Mesendoderm (in vitro differentiated cells): ENCODE data around the gene RPL9.
"Not testable (repeated sequence)": the region's sequence is repeated elsewhere in the genome, so short reads cannot be mapped to it uniquely, and the experiment has no call there.

Experiments
- DNase-seq: peaks from one replicate; pipeline ENCODE4 v3.0.0; 2013
- H2AK5ac ChIP-seq: 2 replicates; pipeline ENCODE4 v1.6.1; 2013; ENCODE audit warnings: low read length, inconsistent platforms
- H2BK120ac ChIP-seq: 2 replicates; pipeline ENCODE4 v1.6.1; 2013; ENCODE audit warnings: low read depth, mild to moderate bottlenecking, low read length, moderate library complexity, mixed read lengths
- H2BK15ac ChIP-seq: replicated peaks from 2 replicates; pipeline ENCODE4 v1.6.1; 2013; ENCODE audit warnings: low read depth, mild to moderate bottlenecking, moderate library complexity
- H2BK5ac ChIP-seq: 2 replicates; pipeline ENCODE4 v1.6.1; 2013; ENCODE audit warnings: low read length, inconsistent platforms
- H3K18ac ChIP-seq: 2 replicates; pipeline ENCODE4 v1.6.1; 2013; ENCODE audit warnings: mild to moderate bottlenecking, low read length, mixed read lengths
- H3K23ac ChIP-seq: one replicate; pipeline ENCODE4 v1.6.1; 2013; ENCODE audit warnings: low read length
- H3K27ac ChIP-seq: 2 replicates; pipeline ENCODE4 v1.5.1; 2013; ENCODE audit warnings: low read depth, mild to moderate bottlenecking, inconsistent platforms, low read length, moderate library complexity
- H3K27me3 ChIP-seq: 2 replicates; pipeline ENCODE4 v1.6.1; 2013; ENCODE audit warnings: low read length, control low read depth, mild to moderate bottlenecking, inconsistent platforms; ENCODE audit not compliant: insufficient read depth, poor library complexity
- H3K36me3 ChIP-seq: 2 replicates; pipeline ENCODE4 v1.6.1; 2013; ENCODE audit warnings: low read length, inconsistent platforms; ENCODE audit not compliant: control insufficient read depth, insufficient read depth
- H3K4ac ChIP-seq: one replicate; pipeline ENCODE4 v1.6.1; 2013; ENCODE audit warnings: low read depth, mild to moderate bottlenecking, low read length, moderate library complexity
- H3K4me1 ChIP-seq: 2 replicates; pipeline ENCODE4 v1.6.1; 2013; ENCODE audit warnings: low read depth, low read length, inconsistent platforms; ENCODE audit not compliant: control insufficient read depth
- H3K4me2 ChIP-seq: 2 replicates; pipeline ENCODE4 v1.6.1; 2013; ENCODE audit warnings: low read length
- H3K4me3 ChIP-seq: 2 replicates; pipeline ENCODE4 v1.5.1; 2013; ENCODE audit warnings: mild to moderate bottlenecking, low read length
- H3K56ac ChIP-seq: one replicate; pipeline ENCODE4 v1.6.1; 2013; ENCODE audit warnings: low read length
- H3K79me1 ChIP-seq: 2 replicates; pipeline ENCODE4 v1.6.1; 2013; ENCODE audit warnings: low read length, inconsistent platforms
- H3K79me2 ChIP-seq: 2 replicates; pipeline ENCODE4 v1.6.1; 2013; ENCODE audit warnings: mild to moderate bottlenecking, low read length; ENCODE audit not compliant: control insufficient read depth, insufficient read depth
- H3K9ac ChIP-seq: 2 replicates; pipeline ENCODE4 v1.6.1; 2013; ENCODE audit warnings: low read length, inconsistent platforms
- H4K5ac ChIP-seq: one replicate; pipeline ENCODE4 v1.6.1; 2013; ENCODE audit warnings: low read length
- H4K8ac ChIP-seq: one replicate; pipeline ENCODE4 v1.6.1; 2013; ENCODE audit warnings: low read depth, mild to moderate bottlenecking, control low read depth, low read length, moderate library complexity
- WGBS: extraction: QIAGEN DNeasy Blood & Tissue Kit; methylation state at CpG from one replicate; pipeline ENCODE4 v1.1.7; 2013; ENCODE audit warnings: low lambda C conversion rate, missing lambda C conversion rate; ENCODE audit not compliant: insufficient coverage; ENCODE audit errors: extremely low coverage; 5-methylcytosine and 5-hydroxymethylcytosine counted together

RPL9 gene

DNA sequence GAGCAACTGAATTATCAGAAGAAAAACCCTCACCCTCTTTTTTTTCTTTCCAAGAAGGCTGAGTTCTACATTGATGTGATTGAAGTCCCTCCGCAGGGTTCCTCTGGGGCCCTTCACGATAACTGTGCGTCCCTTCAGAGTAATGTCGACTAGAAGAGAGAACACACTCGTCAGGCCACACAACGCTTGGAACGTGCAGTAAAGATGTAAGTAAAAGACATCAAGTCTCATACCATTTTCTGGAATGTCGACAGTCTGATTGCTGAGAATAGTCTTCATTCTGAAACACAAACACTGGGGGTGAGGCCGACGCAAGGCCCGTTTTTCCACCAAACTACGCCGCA lies 589 bp downstream of the RPL9 start:
- Histone ChIP-seq H3K18ac (peak overlapping the region; percentile 81), H3K4me2 (peak overlapping the region; percentile 46), H3K36me3 (peaks cover 15% of the 10 kb centered on the region)

GRCh38 chr4:39456946-39457763 lies 1.6 kb downstream of the RPL9 start:
- no peak overlapping the region for H2BK5ac ChIP-seq
- peak overlapping the region; percentile 37 for H3K23ac ChIP-seq
- no peak overlapping the region for H2BK15ac ChIP-seq
- peaks cover 6% of the 10 kb centered on the region for H3K4me1 ChIP-seq
- peak overlapping the region; percentile 95 for H3K4me3 ChIP-seq
- no peak overlapping the region for H4K5ac ChIP-seq
- H3K27me3 ChIP-seq: no peaks in the 10 kb centered on the region
- peak overlapping the region; percentile 96 for H3K56ac ChIP-seq
- peaks cover 19% of the 10 kb centered on the region for H3K36me3 ChIP-seq
- H4K8ac ChIP-seq: no peak overlapping the region
- WGBS: no CpG with 5 or more reads among the region's 10 CpGs
- H3K18ac ChIP-seq: no peak overlapping the region
- no peak overlapping the region for H2BK120ac ChIP-seq
- H3K79me2 ChIP-seq: peaks cover 33% of the 10 kb centered on the region
- H3K4ac ChIP-seq: no peak overlapping the region
- H3K9ac ChIP-seq: peak overlapping the region; percentile 100
- no peak overlapping the region for H3K27ac ChIP-seq
- no peak overlapping the region for H2AK5ac ChIP-seq
- peaks cover 9% of the 10 kb centered on the region for H3K79me1 ChIP-seq
- H3K4me2 ChIP-seq: peak overlapping the region; percentile 90
- DNase-seq: no peak

More for the DNA sequence above, 589 bp downstream of the RPL9 start:
- peak overlapping the region; percentile 100 for H3K9ac ChIP-seq
- H4K8ac ChIP-seq: peak overlapping the region; percentile 30
- not testable (repeated sequence) for DNase-seq, H3K79me1 ChIP-seq, H2BK120ac ChIP-seq, H2BK15ac ChIP-seq, H3K27me3 ChIP-seq, H3K4me1 ChIP-seq
- peak overlapping the region; percentile 95 for H3K4me3 ChIP-seq
- peak overlapping the region; percentile 96 for H3K56ac ChIP-seq
- peak overlapping the region; percentile 74 for H3K4ac ChIP-seq
- peak overlapping the region; percentile 72 for H2BK5ac ChIP-seq
- H2AK5ac ChIP-seq: peak overlapping the region; percentile 85
- H3K79me2 ChIP-seq: peaks cover 33% of the 10 kb centered on the region
- peak overlapping the region; percentile 72 for H3K23ac ChIP-seq
- H4K5ac ChIP-seq: peak overlapping the region; percentile 21
- H3K27ac ChIP-seq: peak overlapping the region; percentile 91
- WGBS: no CpG with 5 or more reads among the region's 13 CpGs

- Histone ChIP-seq H3K9ac (no peak overlapping the region), H3K27ac (no peak overlapping the region), H3K4me2 (peak overlapping the region; percentile 10), H3K36me3 (peaks cover 22% of the 10 kb centered on the region), H3K4me3 (no peak overlapping the region), H3K79me1 (peaks cover 11% of the 10 kb centered on the region), H3K4ac (no peak overlapping the region), H3K56ac (no peak overlapping the region), H3K18ac (no peak overlapping the region), H3K27me3 (no peaks in the 10 kb centered on the region), H2AK5ac (no peak overlapping the region), H3K4me1 (peaks cover 6% of the 10 kb centered on the region), H4K5ac (no peak overlapping the region), H3K79me2 (peaks cover 33% of the 10 kb centered on the region), H2BK15ac (no peak overlapping the region), H4K8ac (no peak overlapping the region), H2BK120ac (no peak overlapping the region), H2BK5ac (no peak overlapping the region), H3K23ac (no peak overlapping the region)
- no peak for DNase-seq
- no CpG with 5 or more reads among the region's 6 CpGs for WGBS
Measured at GRCh38 chr4:39455486-39455885, 3.2 kb downstream of the RPL9 start.

- H3K56ac ChIP-seq: no peak overlapping the region
- no peak overlapping the region for H3K9ac ChIP-seq
- H3K4me3 ChIP-seq: no peak overlapping the region
- H2BK120ac ChIP-seq: no peak overlapping the region
- no peak overlapping the region for H4K5ac ChIP-seq
- H3K27ac ChIP-seq: no peak overlapping the region
- no peak overlapping the region for H3K4ac ChIP-seq
- no peak overlapping the region for H3K18ac ChIP-seq
- peaks cover 11% of the 10 kb centered on the region for H3K79me1 ChIP-seq
- no CpG with 5 or more reads among the region's 2 CpGs for WGBS
- H2BK5ac ChIP-seq: no peak overlapping the region
- no peak for DNase-seq
- no peak overlapping the region for H3K23ac ChIP-seq
- no peak overlapping the region for H3K4me2 ChIP-seq
- H2AK5ac ChIP-seq: no peak overlapping the region
- H2BK15ac ChIP-seq: no peak overlapping the region
- no peaks in the 10 kb centered on the region for H3K27me3 ChIP-seq
- H3K4me1 ChIP-seq: peaks cover 6% of the 10 kb centered on the region
- H3K79me2 ChIP-seq: peaks cover 32% of the 10 kb centered on the region
- no peak overlapping the region for H4K8ac ChIP-seq
- H3K36me3 ChIP-seq: peaks cover 22% of the 10 kb centered on the region
Measured at GRCh38 chr4:39453738-39454137, 5.0 kb downstream of the RPL9 start.

DNA sequence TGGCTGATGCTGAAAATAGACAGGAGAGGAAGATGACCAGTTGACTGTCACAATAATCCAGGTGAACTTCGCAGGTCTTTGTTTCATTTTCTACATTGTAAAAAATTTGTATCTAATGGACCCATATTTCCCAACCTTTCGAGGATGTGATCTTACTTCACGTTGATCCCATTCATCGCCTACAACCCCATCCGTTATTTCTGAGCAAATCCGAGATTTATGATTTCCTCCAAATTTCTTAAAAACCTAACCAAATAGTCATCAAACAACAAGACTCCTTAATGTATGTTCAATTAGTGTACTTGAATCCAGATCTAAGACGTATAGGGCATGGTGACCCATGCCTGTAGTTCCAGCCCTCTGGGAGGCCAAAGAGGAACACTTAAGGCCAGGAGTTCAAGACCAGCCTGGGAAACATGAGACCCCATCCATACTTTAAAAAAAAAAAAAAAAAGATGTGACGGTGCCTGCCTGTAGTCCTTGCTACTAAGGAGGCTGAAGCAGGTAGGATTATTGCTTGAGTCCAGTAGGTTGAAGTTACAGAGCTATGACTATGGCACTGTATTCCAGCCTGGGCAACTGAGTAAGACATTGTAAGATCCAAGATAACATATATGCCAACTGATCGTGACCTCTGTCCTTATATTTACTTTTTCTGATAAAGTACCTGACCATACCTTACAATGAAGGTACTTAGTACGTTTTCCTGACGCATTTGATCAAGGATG lies 5.7 kb downstream of the RPL9 start:
- Histone ChIP-seq H3K56ac (no peak overlapping the region), H3K4me3 (no peak overlapping the region), H3K4me1 (peaks cover 6% of the 10 kb centered on the region), H3K4ac (no peak overlapping the region), H3K9ac (no peak overlapping the region), H3K4me2 (no peak overlapping the region), H3K27me3 (no peaks in the 10 kb centered on the region), H4K8ac (no peak overlapping the region), H2AK5ac (no peak overlapping the region), H3K18ac (no peak overlapping the region), H3K79me2 (peaks cover 25% of the 10 kb centered on the region), H3K27ac (no peak overlapping the region), H3K23ac (no peak overlapping the region), H2BK5ac (no peak overlapping the region), H2BK120ac (no peak overlapping the region), H4K5ac (no peak overlapping the region), H2BK15ac (no peak overlapping the region), H3K79me1 (peaks cover 11% of the 10 kb centered on the region), H3K36me3 (peaks cover 22% of the 10 kb centered on the region)
- DNase-seq: no peak
- WGBS: 100% methylated on average over 5 of the region's 11 CpGs
